Hepatocyte (in vitro differentiated cells): ENCODE results near the gene SLAIN1.

Experiments used
- EZH2 ChIP-seq: fragments of 200-600 bp; sonication (generic); IDR thresholded peaks from 2 replicates; pipeline ENCODE4 v1.6.1; 2016; ENCODE audit warnings: antibody characterized with exemption, mild to moderate bottlenecking, borderline replicate concordance
- EZH2phosphoT487 ChIP-seq: fragments of 200-600 bp; sonication (generic); IDR thresholded peaks from one replicate; pipeline ENCODE4 v1.6.1; 2018; ENCODE audit warnings: antibody characterized with exemption, mild to moderate bottlenecking, low read depth, moderate library complexity; ENCODE audit not compliant: unreplicated experiment, severe bottlenecking
- TF ChIP-seq, protein P1 (sequence below): fragments of 200-600 bp; sonication (generic); IDR thresholded peaks from 2 replicates; pipeline ENCODE4 v1.5.1; 2016; ENCODE audit warnings: antibody characterized with exemption, mild to moderate bottlenecking; ENCODE audit not compliant: poor library complexity

DNA sequence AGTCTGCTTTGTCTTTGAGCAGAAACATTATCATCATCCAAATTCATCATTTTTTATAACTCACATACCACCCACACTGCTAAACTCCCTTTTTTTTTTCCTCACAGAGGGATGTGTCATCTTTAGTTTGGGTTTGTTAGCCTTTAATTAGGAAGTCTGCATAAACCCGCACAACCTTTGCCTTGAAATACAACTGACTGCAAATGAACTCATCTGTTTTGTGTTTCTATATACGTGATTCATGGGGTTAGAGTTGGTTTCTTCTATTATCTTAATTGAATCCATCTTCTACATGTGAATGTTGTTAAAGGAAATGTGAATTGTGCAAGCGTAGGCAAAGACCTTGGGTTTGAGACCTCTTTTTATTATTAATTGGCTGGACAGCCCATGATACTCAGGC is 102.7 kb downstream of the SLAIN1 start:
- TF ChIP-seq, protein P1, sequence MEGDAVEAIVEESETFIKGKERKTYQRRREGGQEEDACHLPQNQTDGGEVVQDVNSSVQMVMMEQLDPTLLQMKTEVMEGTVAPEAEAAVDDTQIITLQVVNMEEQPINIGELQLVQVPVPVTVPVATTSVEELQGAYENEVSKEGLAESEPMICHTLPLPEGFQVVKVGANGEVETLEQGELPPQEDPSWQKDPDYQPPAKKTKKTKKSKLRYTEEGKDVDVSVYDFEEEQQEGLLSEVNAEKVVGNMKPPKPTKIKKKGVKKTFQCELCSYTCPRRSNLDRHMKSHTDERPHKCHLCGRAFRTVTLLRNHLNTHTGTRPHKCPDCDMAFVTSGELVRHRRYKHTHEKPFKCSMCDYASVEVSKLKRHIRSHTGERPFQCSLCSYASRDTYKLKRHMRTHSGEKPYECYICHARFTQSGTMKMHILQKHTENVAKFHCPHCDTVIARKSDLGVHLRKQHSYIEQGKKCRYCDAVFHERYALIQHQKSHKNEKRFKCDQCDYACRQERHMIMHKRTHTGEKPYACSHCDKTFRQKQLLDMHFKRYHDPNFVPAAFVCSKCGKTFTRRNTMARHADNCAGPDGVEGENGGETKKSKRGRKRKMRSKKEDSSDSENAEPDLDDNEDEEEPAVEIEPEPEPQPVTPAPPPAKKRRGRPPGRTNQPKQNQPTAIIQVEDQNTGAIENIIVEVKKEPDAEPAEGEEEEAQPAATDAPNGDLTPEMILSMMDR, result no peak
- TF ChIP-seq EZH2 (no peak), EZH2phosphoT487 (no peak)
